ENCODE measurements around the gene PGM2L1. TPM values are rescaled to one million over a fixed set of nuclear protein-coding genes. Genes with fewer than 3 reads are reported as not detected.

PGM2L1 gene
- total and polyA plus RNA-seq, 8 donors, result under 0.01 to 12.5 (median 2.5) TPM

- no peak for DNase-seq
- Histone ChIP-seq H3K36me3 (no peaks in the 10 kb centered on the region), H3K27ac (no peak overlapping the region), H3K9me3 (no peaks in the 10 kb centered on the region), H3K4me3 (no peak overlapping the region), H3K27me3 (no peaks in the 10 kb centered on the region), H3K4me1 (peaks cover 0 to 5% (median 4%) of the 10 kb centered on the region in 4 donors)
- intact Hi-C loops (cut with DNase I; ENCODE audit: low total_unique reads), result loop anchor here (5.0 kb wide), 1 partner anchor 57 kb away; no protein-coding TSS in a partner anchor
- WGBS, 5 donors, result 78 to 88% (median 83%) methylated on average over 2 of the region's 2 CpGs
- TF ChIP-seq, protein P1, sequence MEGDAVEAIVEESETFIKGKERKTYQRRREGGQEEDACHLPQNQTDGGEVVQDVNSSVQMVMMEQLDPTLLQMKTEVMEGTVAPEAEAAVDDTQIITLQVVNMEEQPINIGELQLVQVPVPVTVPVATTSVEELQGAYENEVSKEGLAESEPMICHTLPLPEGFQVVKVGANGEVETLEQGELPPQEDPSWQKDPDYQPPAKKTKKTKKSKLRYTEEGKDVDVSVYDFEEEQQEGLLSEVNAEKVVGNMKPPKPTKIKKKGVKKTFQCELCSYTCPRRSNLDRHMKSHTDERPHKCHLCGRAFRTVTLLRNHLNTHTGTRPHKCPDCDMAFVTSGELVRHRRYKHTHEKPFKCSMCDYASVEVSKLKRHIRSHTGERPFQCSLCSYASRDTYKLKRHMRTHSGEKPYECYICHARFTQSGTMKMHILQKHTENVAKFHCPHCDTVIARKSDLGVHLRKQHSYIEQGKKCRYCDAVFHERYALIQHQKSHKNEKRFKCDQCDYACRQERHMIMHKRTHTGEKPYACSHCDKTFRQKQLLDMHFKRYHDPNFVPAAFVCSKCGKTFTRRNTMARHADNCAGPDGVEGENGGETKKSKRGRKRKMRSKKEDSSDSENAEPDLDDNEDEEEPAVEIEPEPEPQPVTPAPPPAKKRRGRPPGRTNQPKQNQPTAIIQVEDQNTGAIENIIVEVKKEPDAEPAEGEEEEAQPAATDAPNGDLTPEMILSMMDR (IDR thresholded peaks at IDR 0.05), result no peak
- TF ChIP-seq POLR2A (IDR thresholded peaks at IDR 0.05), result no peak
- no peak for TF ChIP-seq EP300 (IDR thresholded peaks at IDR 0.05)
- no peak for TF ChIP-seq POLR2AphosphoS5 (IDR thresholded peaks at IDR 0.05)
Measured at GRCh38 chr11:74390697-74391096, 7.5 kb downstream of the PGM2L1 start.

- Histone ChIP-seq H3K4me1 (peaks cover 0 to 5% (median 4%) of the 10 kb centered on the region in 4 donors), H3K4me3 (no peak overlapping the region), H3K36me3 (no peaks in the 10 kb centered on the region), H3K27ac (no peak overlapping the region), H3K9me3 (no peaks in the 10 kb centered on the region), H3K27me3 (no peaks in the 10 kb centered on the region)
- 2 to 6% (median 6%) methylated on average over 2 of the region's 2 CpGs for WGBS, 5 donors
- intact Hi-C loops (cut with DNase I; ENCODE audit: low total_unique reads), result no loop called here
- peak; percentile 69 to 80 for DNase-seq
- TF ChIP-seq, protein P1 (IDR thresholded peaks at IDR 0.05), result peak in 5 of 7 experiments; percentile 17 to 71 (median 61)
- no peak for TF ChIP-seq EP300 (IDR thresholded peaks at IDR 0.05)
- no peak for TF ChIP-seq POLR2A (IDR thresholded peaks at IDR 0.05)
- TF ChIP-seq POLR2AphosphoS5 (IDR thresholded peaks at IDR 0.05), result peak in 1 of 3 donors; percentile 32
Measured at GRCh38 chr11:74388678-74389327, 9.4 kb downstream of the PGM2L1 start.

DNA sequence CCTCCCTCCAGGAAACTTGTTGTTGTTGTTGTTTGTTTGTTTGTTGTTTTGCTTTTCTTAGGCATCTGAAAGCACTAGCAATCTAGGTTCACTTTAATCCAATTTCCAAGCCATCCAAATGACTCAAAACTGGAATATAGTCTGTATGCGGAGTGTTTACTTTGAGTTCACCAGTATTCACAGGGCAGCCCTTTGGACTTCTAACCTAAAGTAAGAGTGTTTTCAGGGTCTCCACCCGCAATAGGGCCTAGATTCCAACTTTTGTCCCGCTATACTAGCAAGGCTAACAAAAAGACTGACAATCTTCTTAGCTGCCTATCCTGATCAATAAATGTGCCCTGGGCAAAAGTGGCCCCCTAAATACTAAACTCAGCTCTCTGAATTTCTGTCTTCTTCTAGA lies 13.6 kb downstream of the PGM2L1 start:
- H3K9me3 ChIP-seq, result no peaks in the 10 kb centered on the region
- intact Hi-C loops (cut with DNase I; ENCODE audit: low total_unique reads), result no loop called here
- no peaks in the 10 kb centered on the region for H3K27me3 ChIP-seq
- WGBS, 5 donors, result 91 to 96% (median 92%) methylated on average over 3 of the region's 3 CpGs
- H3K4me3 ChIP-seq, result no peak overlapping the region
- H3K27ac ChIP-seq, result no peak overlapping the region
- no peak for DNase-seq
- H3K4me1 ChIP-seq, result peaks cover 0 to 5% (median 4%) of the 10 kb centered on the region in 4 donors
- no peaks in the 10 kb centered on the region for H3K36me3 ChIP-seq
- TF ChIP-seq EP300 (IDR thresholded peaks at IDR 0.05) (no peak), POLR2AphosphoS5 (IDR thresholded peaks at IDR 0.05) (no peak), POLR2A (IDR thresholded peaks at IDR 0.05) (no peak)
- TF ChIP-seq, protein P1 (IDR thresholded peaks at IDR 0.05), result no peak

DNA sequence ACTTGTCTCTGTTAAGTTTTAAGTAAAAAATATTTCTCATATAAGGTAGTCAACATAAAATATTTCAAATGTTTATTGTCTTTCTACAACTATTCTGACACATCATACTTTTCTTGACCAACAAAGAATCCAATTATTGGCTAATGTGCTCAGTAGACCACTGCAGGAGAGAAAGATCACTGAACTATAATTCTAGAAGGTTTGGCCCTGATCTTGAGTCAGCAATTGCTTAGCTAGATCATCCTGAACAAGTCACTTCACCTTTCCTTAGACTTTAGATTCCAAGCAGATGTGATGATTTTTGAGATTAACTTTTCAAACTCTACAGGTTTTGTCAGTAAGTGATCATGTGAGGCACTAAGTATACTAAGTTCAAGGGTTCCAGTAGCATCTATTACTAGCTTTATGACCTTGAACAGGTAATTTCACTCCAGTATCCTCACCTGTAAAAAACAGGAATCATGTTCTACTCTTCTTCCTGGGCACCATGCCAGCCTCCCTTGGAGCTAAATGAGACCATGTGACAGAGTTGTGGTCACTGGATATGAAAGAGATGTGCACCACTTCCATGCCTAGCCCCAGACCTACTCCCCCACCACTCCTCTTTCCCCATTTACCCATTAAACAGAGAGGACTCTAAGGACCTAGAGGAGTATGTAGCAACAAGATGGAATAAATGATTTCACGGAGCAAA lies 17.3 kb downstream of the PGM2L1 start:
- no peaks in the 10 kb centered on the region for H3K27me3 ChIP-seq
- intact Hi-C loops (cut with DNase I; ENCODE audit: low total_unique reads), result no loop called here
- peaks cover 0 to 11% (median 0%) of the 10 kb centered on the region in 4 donors for H3K4me1 ChIP-seq
- peak in 1 of 2 donors; percentile 57 for DNase-seq
- TF ChIP-seq POLR2A (IDR thresholded peaks at IDR 0.05), result no peak
- TF ChIP-seq, protein P1 (IDR thresholded peaks at IDR 0.05), result no peak
- no peak for TF ChIP-seq POLR2AphosphoS5 (IDR thresholded peaks at IDR 0.05)
- no peak for TF ChIP-seq EP300 (IDR thresholded peaks at IDR 0.05)
- H3K27ac ChIP-seq, result no peak overlapping the region
- WGBS, 5 donors, result 93 to 97% (median 94%) methylated on average over 1 of the region's 1 CpG
- no peaks in the 10 kb centered on the region for H3K9me3 ChIP-seq
- H3K4me3 ChIP-seq, result no peak overlapping the region
- no peaks in the 10 kb centered on the region for H3K36me3 ChIP-seq

Data from stomach (tissue), 9 donors.